Right lobe of liver (tissue), 6 donors: ENCODE measurements around the gene ADCY1. TPM values are rescaled to one million over a fixed set of nuclear protein-coding genes. Genes with fewer than 3 reads are reported as not detected.

Experiments
- ATAC-seq, 4 donors: fragments of 200-7000 bp; cut with Tn5 transposase; one replicate each; pipeline ENCODE4 v1.9.1; 2020; ENCODE audit warnings: mild to moderate bottlenecking in 4 of 4, moderate library complexity in 4 of 4
- DNase-seq, 3 donors: peaks; one replicate each; pipeline ENCODE4 v3.0.0-alpha.2; 2020
- H3K27ac ChIP-seq, 3 donors: fragments of 200-600 bp; one replicate each; pipeline ENCODE4 v1.8.0; 2022
- H3K27me3 ChIP-seq, 2 donors: fragments of 200-600 bp; one replicate each; pipeline ENCODE4 v1.8.0; 2022
- H3K36me3 ChIP-seq, 4 donors: fragments of 200-600 bp; sonication (generic) in 1 of 4; one replicate each; pipeline versions ENCODE4 v1.5.1 to v1.8.0; 2017 to 2022; ENCODE audit warnings: control low read depth in 1 of 4
- H3K4me1 ChIP-seq, 4 donors: fragments of 200-600 bp; sonication (generic) in 1 of 4; one replicate each; pipeline versions ENCODE4 v1.5.1 to v1.8.0; 2017 to 2022; ENCODE audit warnings: control low read depth in 1 of 4
- H3K4me3 ChIP-seq, 3 donors: fragments of 200-600 bp; one replicate each; pipeline ENCODE4 v1.8.0; 2022
- H3K9me3 ChIP-seq, 4 donors: fragments of 200-600 bp; sonication (generic) in 1 of 4; one replicate each; pipeline versions ENCODE4 v1.5.1 to v1.8.0; 2017 to 2022; ENCODE audit warnings: control low read depth in 1 of 4
- CTCF ChIP-seq, 4 donors: fragments of 200-600 bp in 3 of 4; fragments of 450-650 bp in 1 of 4; IDR thresholded peaks; one replicate each; pipeline versions ENCODE4 v1.5.1 to v1.8.0; 2016 to 2022; ENCODE audit warnings: antibody characterized with exemption in 4 of 4, mild to moderate bottlenecking in 2 of 4
- POLR2A ChIP-seq: fragments of 450-650 bp; IDR thresholded peaks from one replicate; pipeline ENCODE4 v1.6.1; 2017; ENCODE audit warnings: antibody characterized with exemption, mild to moderate bottlenecking
- WGBS: methylation state at CpG from one replicate; pipeline ENCODE4 v1.1.6; 2018; ENCODE audit warnings: low coverage, low lambda C conversion rate; ENCODE audit not compliant: insufficient coverage; ENCODE audit errors: missing lambda C conversion rate; 5-methylcytosine and 5-hydroxymethylcytosine counted together
- intact Hi-C, 2 donors: fragments of 100-400 bp; cut with DNase I; formaldehyde crosslinking; loops; one replicate each; pipeline versions ENCODE4 v1.11.2 to v1.14.1; 2022
- total RNA-seq, 6 experiments: library from RNA; depleted of rRNA in 2 of 6; stranded (reverse); fragments of >200 nt in 2 of 6; fragmentation: NEBNext Ultra II Directional in 3 of 6; extraction: Animal tissue kit (Norgen Biotek cat#: 25700) in 3 of 6; gene quantifications; one replicate each; pipeline versions ENCODE4 v1.1.0 to v1.2.4, GENCODE V29; 2016 to 2023
- donor health status: DM: no; HTN: yes; CAD: no.
- donor health status: DM: no; HTN: no; CAD: no.
- donor health status: DM: no; HTN: no; CAD: no.
- donor health status: DM: no; HTN: yes; CAD: no.
- donor health status: DM: no; HTN: yes; CAD: no.

Gene ADCY1
- total RNA-seq, 6 experiments from 2014 or later, result 7.2 to 17.6 (median 9.3) TPM

- H3K9me3 ChIP-seq, result no peaks in the 10 kb centered on the region
- no peak overlapping the region for H3K27ac ChIP-seq
- 71% methylated on average over 1 of the region's 3 CpGs for WGBS
- DNase-seq (no peak), ATAC-seq (no peak)
- intact Hi-C loops, result no loop called here
- H3K27me3 ChIP-seq, result no peaks in the 10 kb centered on the region
- no peaks in the 10 kb centered on the region for H3K4me1 ChIP-seq
- no peaks in the 10 kb centered on the region for H3K36me3 ChIP-seq
- no peak for TF ChIP-seq CTCF (IDR thresholded peaks at IDR 0.05)
- TF ChIP-seq POLR2A, result no peak
- no peak overlapping the region for H3K4me3 ChIP-seq
These were observed 62.6 kb downstream of the ADCY1 start for GRCh38 chr7:45636733-45637132.

GRCh38 chr7:45638916-45639315 is 64.7 kb downstream of the ADCY1 start:
- ATAC-seq (no peak), DNase-seq (peak in 1 of 3 donors; percentile 4)
- WGBS, result 23% methylated on average over 2 of the region's 2 CpGs
- no peak for TF ChIP-seq CTCF (IDR thresholded peaks at IDR 0.05)
- TF ChIP-seq POLR2A, result no peak
- Histone ChIP-seq H3K9me3 (no peaks in the 10 kb centered on the region), H3K36me3 (no peaks in the 10 kb centered on the region), H3K27me3 (no peaks in the 10 kb centered on the region), H3K4me1 (no peaks in the 10 kb centered on the region), H3K4me3 (no peak overlapping the region), H3K27ac (no peak overlapping the region)
- intact Hi-C loops, result no loop called here

GRCh38 chr7:45642044-45642443 is 67.9 kb downstream of the ADCY1 start:
- Histone ChIP-seq H3K36me3 (no peaks in the 10 kb centered on the region), H3K9me3 (no peaks in the 10 kb centered on the region), H3K4me1 (no peaks in the 10 kb centered on the region), H3K4me3 (no peak overlapping the region), H3K27ac (no peak overlapping the region), H3K27me3 (no peaks in the 10 kb centered on the region)
- WGBS, result 85% methylated on average over 1 of the region's 1 CpG
- TF ChIP-seq POLR2A, result no peak
- TF ChIP-seq CTCF (IDR thresholded peaks at IDR 0.05), result no peak
- intact Hi-C loops, result no loop called here
- DNase-seq (no peak), ATAC-seq (no peak)

- no peaks in the 10 kb centered on the region for H3K9me3 ChIP-seq
- WGBS, result 67% methylated on average over 6 of the region's 7 CpGs
- TF ChIP-seq POLR2A (no peak), CTCF (IDR thresholded peaks at IDR 0.05) (no peak)
- ATAC-seq, result no peak
- no peak overlapping the region for H3K4me3 ChIP-seq
- no peaks in the 10 kb centered on the region for H3K36me3 ChIP-seq
- DNase-seq, result no peak
- no peaks in the 10 kb centered on the region for H3K27me3 ChIP-seq
- no peaks in the 10 kb centered on the region for H3K4me1 ChIP-seq
- intact Hi-C loops, result no loop called here
- H3K27ac ChIP-seq, result no peak overlapping the region
These were observed 69.5 kb downstream of the ADCY1 start for GRCh38 chr7:45643630-45644029.

- no peak for TF ChIP-seq CTCF (IDR thresholded peaks at IDR 0.05)
- no peak for TF ChIP-seq POLR2A
- 70% methylated on average over 2 of the region's 4 CpGs for WGBS
- intact Hi-C loops, result no loop called here
- ATAC-seq (no peak), DNase-seq (peak in 1 of 3 donors; percentile 23)
- no peaks in the 10 kb centered on the region for H3K9me3 ChIP-seq
- no peaks in the 10 kb centered on the region for H3K4me1 ChIP-seq
- no peaks in the 10 kb centered on the region for H3K27me3 ChIP-seq
- no peak overlapping the region for H3K27ac ChIP-seq
- H3K4me3 ChIP-seq, result no peak overlapping the region
- no peaks in the 10 kb centered on the region for H3K36me3 ChIP-seq
These were observed 70.1 kb downstream of the ADCY1 start for GRCh38 chr7:45644237-45644636.
